ENCODE data around the gene NEK11. TPM values are rescaled to one million over a fixed set of nuclear protein-coding genes. Genes with fewer than 3 reads are reported as not detected.
A peak's percentile ranks its signal among the peaks of the same experiment; 100 is the strongest.

NEK11 gene
- total RNA-seq, 1 experiment from 2014 or later, result 5.0 TPM

GRCh38 chr3:131275556-131275955 is 248.9 kb downstream of the NEK11 start:
- no peaks in the 10 kb centered on the region for H3K9me3 ChIP-seq (ENCODE audit: low read depth, low read length, poor library complexity, severe bottlenecking)
- CTCF ChIA-PET, result no interaction called here
- no peak overlapping the region for H3K4me3 ChIP-seq (ENCODE audit: low read depth, low read length, poor library complexity, severe bottlenecking)
- no peaks in the 10 kb centered on the region for H3K27me3 ChIP-seq (replicated peaks; ENCODE audit: insufficient read depth, low read depth, low read length, poor library complexity)
- TF ChIP-seq CTCF (conservative IDR thresholded peaks at IDR 0.05; ENCODE audit: low read depth, low read length) (no peak), EZH2 (IDR thresholded peaks at IDR 0.05; ENCODE audit: borderline replicate concordance, low read depth, low read length, poor library complexity, severe bottlenecking) (no peak)
- intact Hi-C loops (cut with micrococcal nuclease; ENCODE audit: unreplicated experiment), result no loop called here
- POLR2A ChIA-PET (ENCODE audit: low non-redundant PET), result no interaction called here
- no peaks in the 10 kb centered on the region for H3K36me3 ChIP-seq (ENCODE audit: insufficient read depth, low read length, poor library complexity, severe bottlenecking)
- no peaks in the 10 kb centered on the region for H3K4me1 ChIP-seq (ENCODE audit: insufficient read depth, low read length, poor library complexity, severe bottlenecking)
- H3K27ac ChIP-seq (ENCODE audit: low read depth, low read length, poor library complexity, severe bottlenecking), result no peak overlapping the region
- DNase-seq (ENCODE audit: low spot score), result no peak
- no TSS peak for BruUV-seq (replicated peaks)

GRCh38 chr3:131277836-131278497 is 251.3 kb downstream of the NEK11 start:
- H3K27me3 ChIP-seq (replicated peaks; ENCODE audit: insufficient read depth, low read depth, low read length, poor library complexity), result no peaks in the 10 kb centered on the region
- POLR2A ChIA-PET (ENCODE audit: low non-redundant PET), result no interaction called here

GRCh38 chr3:131279577-131279976 is 252.9 kb downstream of the NEK11 start:
- H3K27ac ChIP-seq (ENCODE audit: low read depth, low read length, poor library complexity, severe bottlenecking), result no peak overlapping the region
- ChIA-PET POLR2A (ENCODE audit: low non-redundant PET) (no interaction called here), CTCF (no interaction called here)
- no peak for DNase-seq (ENCODE audit: low spot score)
- H3K4me3 ChIP-seq (ENCODE audit: low read depth, low read length, poor library complexity, severe bottlenecking), result no peak overlapping the region
- BruUV-seq (replicated peaks), result no TSS peak
- no peaks in the 10 kb centered on the region for H3K4me1 ChIP-seq (ENCODE audit: insufficient read depth, low read length, poor library complexity, severe bottlenecking)
- H3K36me3 ChIP-seq (ENCODE audit: insufficient read depth, low read length, poor library complexity, severe bottlenecking), result no peaks in the 10 kb centered on the region
- intact Hi-C loops (cut with micrococcal nuclease; ENCODE audit: unreplicated experiment), result no loop called here
- H3K27me3 ChIP-seq (replicated peaks; ENCODE audit: insufficient read depth, low read depth, low read length, poor library complexity), result no peaks in the 10 kb centered on the region
- TF ChIP-seq EZH2 (IDR thresholded peaks at IDR 0.05; ENCODE audit: borderline replicate concordance, low read depth, low read length, poor library complexity, severe bottlenecking) (no peak), CTCF (conservative IDR thresholded peaks at IDR 0.05; ENCODE audit: low read depth, low read length) (no peak)
- H3K9me3 ChIP-seq (ENCODE audit: low read depth, low read length, poor library complexity, severe bottlenecking), result no peaks in the 10 kb centered on the region

More at GRCh38 chr3:131277836-131278497, 251.3 kb downstream of the NEK11 start:
- CTCF ChIA-PET, result no interaction called here
- DNase-seq (ENCODE audit: low spot score), result peak; percentile 19
- no peak overlapping the region for H3K27ac ChIP-seq (ENCODE audit: low read depth, low read length, poor library complexity, severe bottlenecking)
- no TSS peak for BruUV-seq (replicated peaks)
- H3K9me3 ChIP-seq (ENCODE audit: low read depth, low read length, poor library complexity, severe bottlenecking), result no peaks in the 10 kb centered on the region
- H3K36me3 ChIP-seq (ENCODE audit: insufficient read depth, low read length, poor library complexity, severe bottlenecking), result no peaks in the 10 kb centered on the region
- intact Hi-C loops (cut with micrococcal nuclease; ENCODE audit: unreplicated experiment), result no loop called here
- no peak for TF ChIP-seq CTCF (conservative IDR thresholded peaks at IDR 0.05; ENCODE audit: low read depth, low read length)
- no peak for TF ChIP-seq EZH2 (IDR thresholded peaks at IDR 0.05; ENCODE audit: borderline replicate concordance, low read depth, low read length, poor library complexity, severe bottlenecking)
- H3K4me1 ChIP-seq (ENCODE audit: insufficient read depth, low read length, poor library complexity, severe bottlenecking), result no peaks in the 10 kb centered on the region
- no peak overlapping the region for H3K4me3 ChIP-seq (ENCODE audit: low read depth, low read length, poor library complexity, severe bottlenecking)

Measured in A673 (cell line).